Fibroblast of pulmonary artery (primary cell): Measurements from ENCODE around the gene ACAP2.

Experiments
- DNase-seq: peaks from one replicate; pipeline ENCODE4 v3.0.0-alpha.2; 2010; ENCODE audit warnings: low read depth
- H3K4me3 ChIP-seq: replicated peaks from 2 replicates; pipeline ENCODE4 v1.5.1; 2011; ENCODE audit warnings: low read depth, mild to moderate bottlenecking, control low read depth, low read length, moderate library complexity
- CTCF ChIP-seq: IDR thresholded peaks from 2 replicates; pipeline ENCODE4 v1.5.1; 2011; ENCODE audit warnings: mild to moderate bottlenecking, control low read depth, low read length, inconsistent platforms; ENCODE audit errors: missing control alignments

The ACAP2 gene

GRCh38 chr3:195259154-195259474, 183.7 kb downstream of the ACAP2 start:
- no peak for DNase-seq
- TF ChIP-seq CTCF: no peak
- H3K4me3 ChIP-seq: peak overlapping the region; percentile 42

GRCh38 chr3:195258449-195259153, 184.2 kb downstream of the ACAP2 start:
- DNase-seq: no peak
- no peak overlapping the region for H3K4me3 ChIP-seq
- TF ChIP-seq CTCF: no peak

- no peak for TF ChIP-seq CTCF
- H3K4me3 ChIP-seq: no peak overlapping the region
- DNase-seq: no peak
These were observed 185.1 kb downstream of the ACAP2 start for GRCh38 chr3:195257454-195258448.

- no peak for TF ChIP-seq CTCF
- no peak for DNase-seq
- H3K4me3 ChIP-seq: no peak overlapping the region
These were observed 186.0 kb downstream of the ACAP2 start for GRCh38 chr3:195256639-195257453.

GRCh38 chr3:195255571-195256501, 187.0 kb downstream of the ACAP2 start:
- H3K4me3 ChIP-seq: no peak overlapping the region
- TF ChIP-seq CTCF: no peak
- no peak for DNase-seq

- H3K4me3 ChIP-seq: no peak overlapping the region
- DNase-seq: no peak
- no peak for TF ChIP-seq CTCF
These were observed 187.7 kb downstream of the ACAP2 start for GRCh38 chr3:195255176-195255500.
